GM21381 (cell line): ENCODE data around the gene PSMC4.

Experiments
- ATAC-seq: cut with Tn5 transposase; IDR thresholded peaks from one replicate; pipeline ENCODE4 v1.9.1; 2021; ENCODE audit warnings: mild to moderate bottlenecking, moderate library complexity; ENCODE audit not compliant: unreplicated experiment

Gene PSMC4

DNA sequence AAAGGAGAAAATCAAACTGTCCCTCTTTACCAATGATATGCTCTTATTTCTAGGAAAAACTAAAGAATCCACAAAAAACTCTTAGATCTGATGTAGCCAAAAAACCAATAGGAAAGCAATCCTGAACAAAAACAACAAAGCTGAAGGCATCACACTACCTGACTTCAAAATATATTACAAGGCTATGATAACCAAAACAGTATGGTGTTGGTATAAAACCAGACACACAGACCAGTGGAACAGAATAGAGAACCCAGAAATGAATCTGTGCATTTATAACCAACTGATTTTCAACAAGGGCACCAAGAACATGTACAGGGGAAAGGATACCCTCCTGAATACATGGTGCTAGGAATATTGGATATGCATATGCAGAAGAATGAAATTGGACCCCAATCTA lies 16.2 kb downstream of the PSMC4 start:
- no peak for ATAC-seq

- ATAC-seq, result no peak
Observed at GRCh38 chr19:39987596-39987995, 16.6 kb downstream of the PSMC4 start.

DNA sequence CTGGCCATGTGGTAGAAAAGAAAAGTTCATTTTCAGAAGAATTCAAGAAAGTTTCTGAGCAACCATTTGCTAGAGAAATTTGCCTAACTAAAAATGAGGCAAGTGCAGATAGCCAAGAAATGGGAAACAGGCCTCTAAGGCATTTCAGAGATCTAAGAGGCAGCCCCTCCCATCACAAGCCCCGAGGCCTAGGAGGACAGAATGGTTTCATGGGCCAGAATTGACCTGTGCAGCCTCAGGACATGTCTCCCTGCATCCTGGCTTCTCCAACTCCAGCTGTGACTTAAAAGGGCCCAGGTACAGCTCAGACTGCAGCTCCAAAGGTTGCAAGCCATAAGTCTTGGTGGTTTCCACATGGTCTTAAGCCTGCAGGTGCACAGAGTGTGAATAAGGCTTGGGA lies 22.6 kb downstream of the PSMC4 start:
- no peak for ATAC-seq

DNA sequence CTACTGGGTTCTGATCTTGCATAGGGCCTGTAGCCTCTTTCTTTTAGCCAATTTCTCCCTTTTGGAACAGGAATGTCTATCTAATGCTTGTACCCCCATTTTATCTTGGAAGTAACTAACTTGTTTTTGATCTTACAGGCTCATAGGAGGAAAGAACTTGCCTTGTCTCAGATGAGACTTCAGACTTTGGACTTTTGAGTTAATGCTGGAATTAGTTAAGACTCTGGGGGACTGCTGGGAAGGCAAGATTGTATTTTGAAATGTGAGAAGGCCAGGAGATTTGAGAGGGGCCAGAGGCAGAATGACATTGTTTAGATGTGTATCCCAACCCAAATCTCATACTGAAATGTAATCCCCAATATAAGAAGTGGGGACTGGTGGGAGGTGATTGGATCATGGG lies 23.4 kb downstream of the PSMC4 start:
- ATAC-seq, result no peak

DNA sequence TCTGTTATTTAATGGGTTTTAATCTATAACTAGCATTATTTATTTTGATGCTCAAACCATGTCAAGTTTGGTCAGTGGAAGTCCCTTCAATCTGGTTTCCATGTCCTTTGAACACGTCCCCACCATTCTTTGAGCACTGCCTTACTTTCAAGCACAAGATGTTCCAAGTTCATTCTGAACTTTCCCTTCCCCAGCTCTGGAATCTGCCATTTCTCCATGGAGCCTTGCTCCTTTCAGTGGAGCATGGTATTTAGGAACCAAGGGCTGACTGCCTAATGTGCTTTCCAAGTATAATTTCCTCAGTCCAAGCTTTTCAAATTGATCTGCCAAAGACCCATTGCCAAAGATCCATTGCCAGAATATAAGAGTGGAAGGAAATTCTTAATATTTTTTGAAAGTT lies 24.8 kb downstream of the PSMC4 start:
- no peak for ATAC-seq

DNA sequence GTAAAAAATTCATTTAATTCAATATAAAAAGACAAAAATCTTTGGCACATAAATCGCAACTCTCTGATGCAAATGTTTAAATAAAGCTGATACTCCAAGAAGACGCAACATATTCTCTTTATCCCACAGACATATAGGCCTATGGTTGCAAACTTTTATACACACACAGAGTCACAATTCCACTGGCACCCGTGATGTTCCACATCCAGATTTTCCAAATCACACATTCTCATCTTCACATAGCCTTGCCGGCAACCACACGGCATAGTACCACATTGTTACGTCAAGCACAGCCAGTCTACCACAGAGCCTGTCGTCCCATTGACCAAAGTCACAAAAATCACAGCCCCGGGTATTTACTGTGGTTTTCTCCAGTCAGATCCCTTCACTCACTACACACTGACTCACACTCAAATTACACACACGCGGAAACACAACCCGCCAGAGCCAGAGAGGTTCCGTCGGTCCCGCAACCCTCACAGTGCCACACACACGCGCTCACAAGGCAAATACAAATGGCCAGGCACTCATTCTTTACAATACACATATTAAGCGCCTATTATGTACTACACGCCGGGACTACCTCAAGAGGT lies 25.3 kb downstream of the PSMC4 start:
- no peak for ATAC-seq

- ATAC-seq, result peak; percentile 85
Observed at GRCh38 chr19:39996811-39997637, 26.1 kb downstream of the PSMC4 start, which contains the start of gene ZNF546. Gene ZNF546, plus strand, starts transcription at chr19:39997060. Its CDS starts 1,267 bp downstream, at chr19:39998327.

- ATAC-seq, result no peak
Observed at GRCh38 chr19:39997638-39998216, 26.8 kb downstream of the PSMC4 start.

DNA sequence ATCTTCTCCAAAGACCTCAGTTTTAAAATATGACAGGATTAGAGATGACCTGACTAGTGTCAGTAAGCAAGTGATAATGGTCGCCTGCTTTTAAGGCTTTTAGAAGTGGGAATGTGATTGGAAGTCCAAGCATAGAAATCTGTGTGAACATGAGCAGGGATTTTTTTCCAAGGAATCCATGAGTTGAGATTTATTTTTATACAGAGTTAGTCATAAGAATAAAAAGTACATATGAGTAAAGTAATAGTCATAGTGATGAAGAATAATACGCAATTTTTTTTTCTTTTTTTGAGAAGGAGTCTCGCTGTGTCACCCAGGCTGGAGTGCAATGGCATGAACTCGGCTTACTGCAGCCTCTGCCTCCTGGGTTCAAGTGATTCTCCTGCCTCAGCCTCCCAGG lies 27.5 kb downstream of the PSMC4 start:
- ATAC-seq, result no peak

- ATAC-seq, result no peak
Observed at GRCh38 chr19:40005691-40006272, 34.8 kb downstream of the PSMC4 start.

DNA sequence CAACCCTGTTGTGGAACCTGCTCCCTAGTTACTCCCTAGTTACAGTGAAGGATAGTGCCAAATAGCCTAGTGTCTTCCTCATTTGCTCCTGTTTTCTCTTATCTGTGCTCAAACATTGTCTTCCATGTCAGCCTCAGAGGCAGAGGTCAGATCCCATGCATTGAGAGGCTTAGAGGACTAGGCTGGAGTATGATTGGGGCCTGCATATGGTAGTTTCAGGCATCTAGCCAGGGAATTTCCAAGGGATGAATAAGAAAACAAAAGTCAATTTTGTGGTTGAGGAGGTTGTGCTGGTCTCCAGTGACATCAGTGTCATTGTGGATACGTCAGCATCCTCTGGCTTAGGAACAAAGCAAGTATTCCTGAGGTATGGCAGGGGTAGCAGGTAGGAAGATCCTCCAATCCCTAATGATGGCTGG lies 35.3 kb downstream of the PSMC4 start:
- ATAC-seq, result no peak

DNA sequence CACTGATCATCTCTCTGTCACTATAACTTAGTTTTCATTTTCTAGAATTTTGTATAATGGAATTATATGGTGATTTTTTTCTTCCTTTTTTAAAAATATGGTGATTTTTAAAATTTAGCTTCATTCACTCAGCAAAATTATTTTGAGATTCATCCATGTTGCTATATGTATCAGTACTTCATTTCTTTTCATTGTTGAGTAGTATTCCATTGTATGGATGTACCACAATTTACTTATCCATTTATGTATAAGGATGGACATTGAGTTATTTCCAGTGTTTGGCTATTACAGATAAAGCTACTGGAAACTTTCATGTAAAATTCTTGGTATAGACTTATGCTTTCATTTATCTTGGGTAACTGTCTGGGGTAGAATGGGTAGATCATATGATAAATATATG lies 38.7 kb downstream of the PSMC4 start:
- no peak for ATAC-seq

- ATAC-seq, result no peak
Observed at GRCh38 chr19:40013991-40014390, 43.0 kb downstream of the PSMC4 start.

DNA sequence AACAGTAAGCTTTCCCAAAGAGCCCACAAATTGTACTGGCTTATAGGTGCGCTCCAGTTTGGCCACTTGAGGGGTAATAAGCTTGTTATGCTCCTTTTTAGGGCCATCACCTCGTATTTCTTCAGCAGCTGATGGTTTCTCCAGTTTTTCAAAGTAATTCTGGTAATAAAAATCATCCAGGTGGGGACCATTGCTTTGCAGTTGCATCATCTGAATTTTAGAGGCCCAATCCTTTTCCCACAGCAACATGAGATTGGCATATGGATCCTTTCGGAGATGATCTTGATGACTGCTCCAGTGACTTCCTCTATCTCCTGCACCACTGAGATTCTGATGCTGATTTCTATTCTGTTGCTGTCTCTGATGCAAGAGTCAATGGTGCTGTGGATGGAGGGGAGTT lies 53.0 kb downstream of the PSMC4 start:
- ATAC-seq, result no peak

GRCh38 chr19:40025938-40026596 lies 55.1 kb downstream of the PSMC4 start:
- no peak for ATAC-seq

DNA sequence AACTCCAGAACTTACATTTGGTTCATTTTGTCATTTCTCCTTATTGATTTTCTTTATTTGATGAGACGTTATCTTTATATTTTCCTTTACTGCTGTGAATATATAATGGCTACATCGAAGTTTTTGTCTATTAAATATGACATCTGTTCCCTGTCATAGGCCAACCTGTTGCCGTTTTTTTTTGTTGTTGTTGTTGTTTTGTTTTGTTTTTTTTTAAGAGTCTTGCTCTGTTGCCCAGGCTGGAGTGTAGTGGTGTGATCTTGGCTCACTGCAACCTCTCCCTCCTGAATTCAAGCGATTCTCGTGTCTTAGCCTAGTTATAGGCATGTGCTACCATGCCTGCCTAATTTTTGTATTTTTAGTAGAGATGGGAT lies 55.6 kb downstream of the PSMC4 start:
- ATAC-seq, result no peak
